ENCODE data around the gene ONECUT1. TPM values are rescaled to one million over a fixed set of nuclear protein-coding genes. Genes with fewer than 3 reads are reported as not detected.

ONECUT1 gene
- total RNA-seq, 1 donor from 2014 or later, result 0.32 TPM

DNA sequence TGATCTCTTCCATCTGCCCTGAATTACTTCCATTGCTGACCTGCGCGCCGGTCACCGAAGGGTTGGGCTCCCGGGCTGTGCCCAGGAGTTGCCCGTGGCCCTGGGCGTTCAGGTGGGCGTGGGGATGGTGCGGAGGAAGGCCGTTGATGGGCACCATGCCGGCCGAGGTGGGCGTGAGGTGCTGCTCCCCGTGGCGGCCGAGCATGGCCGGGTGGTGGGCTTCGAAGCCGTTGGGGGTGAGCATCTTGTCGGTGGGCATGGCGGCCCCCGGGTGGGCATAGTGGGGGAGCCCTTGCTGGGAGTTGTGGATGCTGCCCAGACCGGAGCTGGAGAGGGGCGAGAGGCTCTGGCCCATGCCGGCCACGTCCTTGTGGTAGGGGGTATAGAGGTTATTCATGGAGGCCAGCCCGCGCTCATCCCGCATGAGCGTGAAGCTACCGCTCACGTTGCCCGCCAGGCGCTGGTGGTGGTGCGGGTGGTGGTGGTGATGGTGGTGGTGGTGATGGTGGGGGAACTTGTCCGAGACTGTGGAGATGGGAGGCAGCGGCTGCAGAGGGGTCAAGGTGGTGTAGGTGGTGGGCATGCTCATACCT lies 1.0 kb downstream of the ONECUT1 start:
- no peaks in the 10 kb centered on the region for H4K20me1 ChIP-seq (ENCODE audit: insufficient read depth, low read length)
- DNase-seq (ENCODE audit: low read depth), result no peak
- peak overlapping the region; percentile 34 for H3K4me3 Mint-ChIP-seq (ENCODE audit: unreplicated experiment)
- H3K27ac Mint-ChIP-seq (ENCODE audit: unreplicated experiment), result no peak overlapping the region
- TF ChIP-seq EZH2 (IDR thresholded peaks at IDR 0.05; ENCODE audit: insufficient read depth, low read length) (peak; percentile 4), CTCF (IDR thresholded peaks at IDR 0.05; ENCODE audit: insufficient read depth, low read depth, low read length) (no peak)
- peaks cover 9% of the 10 kb centered on the region for H3K9me3 Mint-ChIP-seq (ENCODE audit: unreplicated experiment)
- H3K4me1 ChIP-seq (ENCODE audit: insufficient read depth, low read length), result peaks cover 7% of the 10 kb centered on the region
- H3K4me3 ChIP-seq (ENCODE audit: insufficient read depth, low read depth, low read length), result no peak overlapping the region
- FAIRE-seq, result no peak
- H3K79me2 ChIP-seq (ENCODE audit: insufficient read depth, low read length), result no peaks in the 10 kb centered on the region
- H3K4me2 ChIP-seq (ENCODE audit: low read length), result peak overlapping the region; percentile 91
- no peaks in the 10 kb centered on the region for H3K36me3 Mint-ChIP-seq (ENCODE audit: low read depth, unreplicated experiment)
- H3K27ac ChIP-seq (ENCODE audit: low read depth, low read length), result no peak overlapping the region
- H3K9me3 ChIP-seq (ENCODE audit: insufficient read depth, low read depth, low read length), result peaks cover 3% of the 10 kb centered on the region
- H3K27me3 Mint-ChIP-seq (ENCODE audit: low read depth, unreplicated experiment), result peaks cover 79% of the 10 kb centered on the region
- peaks cover 91% of the 10 kb centered on the region for H3K27me3 ChIP-seq (ENCODE audit: insufficient read depth, low read length)
- no peaks in the 10 kb centered on the region for H3K4me1 Mint-ChIP-seq (ENCODE audit: low read depth, unreplicated experiment)
- H3K9ac ChIP-seq (ENCODE audit: low read length), result no peak overlapping the region
- no peak overlapping the region for H2AFZ ChIP-seq (ENCODE audit: low read depth, low read length)
- H3K36me3 ChIP-seq (ENCODE audit: insufficient read depth, low read length), result no peaks in the 10 kb centered on the region

- Histone ChIP-seq H3K79me2 (ENCODE audit: insufficient read depth, low read length) (no peaks in the 10 kb centered on the region), H2AFZ (ENCODE audit: low read depth, low read length) (no peak overlapping the region), H3K27ac (ENCODE audit: low read depth, low read length) (no peak overlapping the region), H3K36me3 (ENCODE audit: insufficient read depth, low read length) (no peaks in the 10 kb centered on the region), H3K4me2 (ENCODE audit: low read length) (no peak overlapping the region), H3K27me3 (ENCODE audit: insufficient read depth, low read length) (peaks cover 91% of the 10 kb centered on the region), H3K4me3 (ENCODE audit: insufficient read depth, low read depth, low read length) (no peak overlapping the region), H3K9ac (ENCODE audit: low read length) (no peak overlapping the region), H3K4me1 (ENCODE audit: insufficient read depth, low read length) (peaks cover 7% of the 10 kb centered on the region), H4K20me1 (ENCODE audit: insufficient read depth, low read length) (no peaks in the 10 kb centered on the region), H3K9me3 (ENCODE audit: insufficient read depth, low read depth, low read length) (peaks cover 3% of the 10 kb centered on the region)
- H3K4me3 Mint-ChIP-seq (ENCODE audit: unreplicated experiment), result no peak overlapping the region
- H3K9me3 Mint-ChIP-seq (ENCODE audit: unreplicated experiment), result peaks cover 12% of the 10 kb centered on the region
- no peaks in the 10 kb centered on the region for H3K36me3 Mint-ChIP-seq (ENCODE audit: low read depth, unreplicated experiment)
- peaks cover 78% of the 10 kb centered on the region for H3K27me3 Mint-ChIP-seq (ENCODE audit: low read depth, unreplicated experiment)
- H3K4me1 Mint-ChIP-seq (ENCODE audit: low read depth, unreplicated experiment), result no peaks in the 10 kb centered on the region
- no peak for DNase-seq (ENCODE audit: low read depth)
- H3K27ac Mint-ChIP-seq (ENCODE audit: unreplicated experiment), result no peak overlapping the region
- TF ChIP-seq CTCF (IDR thresholded peaks at IDR 0.05; ENCODE audit: insufficient read depth, low read depth, low read length) (no peak), EZH2 (IDR thresholded peaks at IDR 0.05; ENCODE audit: insufficient read depth, low read length) (peak; percentile 87)
- no peak for FAIRE-seq
These were observed 1.8 kb downstream of the ONECUT1 start for GRCh38 chr15:52788099-52788986.
